GM18951 (cell line): ENCODE data around the gene KRTAP10-8.
"Not testable (repeated sequence)": the region's sequence is repeated elsewhere in the genome, so short reads cannot be mapped to it uniquely, and the experiment has no call there.

ENCODE experiments used
- POLR2A ChIP-seq: IDR thresholded peaks from 4 replicates; pipeline ENCODE4 v1.6.1; 2011; ENCODE audit warnings: mild to moderate bottlenecking; ENCODE audit not compliant: insufficient read length, insufficient read depth; ENCODE audit errors: extremely low read depth
- in situ Hi-C: fragments of 300-500 bp; cut with MboI; formaldehyde crosslinking; loops from one replicate; pipeline ENCODE4 v1.12.0; 2022; ENCODE audit warnings: low sequenced_read_pairs, mixed read lengths, inconsistent platforms; ENCODE audit not compliant: unreplicated experiment

KRTAP10-8 gene

DNA sequence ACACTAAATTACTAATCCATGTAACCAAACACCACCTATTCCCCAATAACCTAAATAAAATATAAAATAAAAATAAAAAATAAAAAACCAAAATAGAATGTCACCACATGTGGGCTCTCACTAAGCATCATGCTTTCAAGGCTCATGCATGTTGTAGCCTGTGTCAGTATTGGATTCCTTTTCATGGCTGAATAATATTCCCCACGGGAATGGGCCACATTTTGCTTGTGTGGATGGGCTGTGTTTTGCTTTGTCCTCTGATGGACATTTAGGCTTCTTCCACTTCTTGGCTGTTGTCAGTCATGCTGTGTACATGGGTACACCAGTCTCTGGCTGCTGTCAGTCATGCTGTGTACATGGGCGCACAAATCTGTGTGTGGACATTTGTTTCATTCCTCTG, 22.8 kb upstream of the KRTAP10-8 start:
- in situ Hi-C loops, result no loop called here
- no peak for TF ChIP-seq POLR2A

GRCh38 chr21:44589586-44590305, 22.1 kb upstream of the KRTAP10-8 start:
- no peak for TF ChIP-seq POLR2A
- in situ Hi-C loops, result no loop called here

GRCh38 chr21:44590311-44590721, 21.6 kb upstream of the KRTAP10-8 start:
- in situ Hi-C loops, result no loop called here
- no peak for TF ChIP-seq POLR2A

DNA sequence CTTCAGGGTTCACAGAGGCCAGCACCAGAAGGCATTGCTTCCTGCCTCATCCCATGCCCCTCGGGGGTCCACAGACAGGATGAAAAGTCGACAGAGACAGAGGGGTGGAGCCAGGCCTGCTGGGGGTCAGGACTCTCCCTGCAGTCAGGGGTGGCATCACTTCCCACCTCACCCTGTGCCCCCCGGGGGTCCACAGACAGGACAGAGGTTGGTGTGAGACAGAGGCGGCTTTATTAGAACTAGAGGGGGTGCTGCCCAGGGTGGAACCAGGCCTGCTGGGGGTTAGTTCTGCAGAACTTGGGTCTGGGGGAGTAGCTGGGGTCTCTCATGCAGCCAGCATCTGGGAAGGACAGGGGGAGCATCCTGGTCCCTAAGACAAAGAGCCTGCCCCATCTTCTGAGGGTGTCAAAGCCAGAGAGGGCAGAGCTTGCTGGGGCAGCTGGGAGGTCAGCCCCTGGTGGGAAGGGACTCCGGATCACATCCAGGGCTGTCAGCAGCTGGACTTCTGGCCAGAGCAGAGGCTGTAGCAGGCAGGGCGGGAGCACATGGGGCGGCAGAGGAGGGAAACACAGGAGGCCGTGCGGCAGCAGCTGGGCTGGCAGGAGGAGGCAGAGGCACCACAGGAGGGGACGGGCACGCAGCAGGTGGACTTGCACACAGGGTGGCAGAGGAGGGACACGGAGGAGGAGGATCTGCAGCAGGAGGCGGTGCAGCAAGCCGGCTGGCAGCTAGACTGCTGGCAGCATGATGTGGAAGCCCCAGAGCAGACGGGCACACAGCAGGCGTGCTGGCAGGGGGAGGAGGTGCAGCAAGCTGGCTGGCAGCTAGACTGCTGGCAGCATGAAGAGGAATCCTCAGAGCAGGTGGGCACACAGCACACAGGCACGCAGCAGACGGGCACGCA, 20.7 kb upstream of the KRTAP10-8 start:
- in situ Hi-C loops, result not testable (repeated sequence)

DNA sequence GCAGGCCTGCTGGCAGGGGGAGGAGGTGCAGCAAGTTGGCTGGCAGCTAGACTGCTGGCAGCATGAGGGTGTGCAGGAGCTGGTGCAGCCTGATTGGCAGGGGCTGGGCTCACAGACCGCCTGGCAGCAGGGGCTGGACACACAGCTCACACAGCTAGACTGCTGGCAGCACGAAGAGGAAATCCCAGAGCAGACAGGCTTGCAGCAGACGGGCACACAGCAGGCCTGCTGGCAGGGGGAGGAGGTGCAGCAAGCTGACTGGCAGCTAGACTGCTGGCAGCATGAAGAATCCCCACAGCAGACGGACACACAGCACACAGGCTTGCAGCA, 20.1 kb upstream of the KRTAP10-8 start:
- in situ Hi-C loops, result not testable (repeated sequence)

GRCh38 chr21:44592446-44593311, 19.2 kb upstream of the KRTAP10-8 start, which contains the start of gene KRTAP10-6:
TSS of gene KRTAP10-6 (minus strand) at chr21:44592505. CDS start at chr21:44592484, 21 bp downstream.
- in situ Hi-C loops, result no loop called here
- TF ChIP-seq POLR2A, result no peak

DNA sequence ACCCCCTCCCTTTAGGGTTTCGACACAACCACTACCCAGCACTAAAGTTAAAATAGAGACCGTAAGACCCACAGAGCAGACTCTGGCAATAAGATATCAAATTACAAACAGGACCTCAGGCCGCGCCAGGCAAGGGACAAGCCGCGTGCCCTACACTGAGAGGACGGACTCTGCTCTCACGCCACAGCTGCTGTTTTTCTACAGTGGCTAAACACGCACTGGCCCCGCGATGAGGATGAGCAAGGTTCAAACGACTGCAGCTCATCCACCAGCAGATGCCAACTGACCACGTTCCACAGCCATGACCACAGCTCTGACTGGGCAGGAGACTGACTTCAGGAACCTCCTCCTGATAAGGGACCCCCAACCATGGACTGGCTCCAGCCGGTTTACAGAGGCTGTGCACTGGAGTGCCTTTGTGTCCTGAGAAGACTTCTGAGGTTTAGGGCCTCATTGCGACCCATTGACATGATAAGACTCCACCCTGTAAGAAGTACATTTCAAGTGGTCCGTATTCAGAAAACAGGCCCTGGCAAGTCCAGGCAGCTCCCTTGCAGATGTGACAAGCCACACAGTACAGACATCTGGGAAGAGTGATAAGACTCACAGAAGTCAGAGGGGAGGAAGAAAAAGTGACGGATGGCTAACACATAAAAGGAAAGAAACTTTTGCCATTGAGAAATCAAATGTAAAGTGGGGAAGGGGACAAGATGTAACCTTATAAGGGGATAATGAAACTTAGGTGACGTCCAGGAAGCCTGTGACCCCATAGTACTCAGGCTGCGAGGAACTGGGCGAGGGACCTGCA, 18.1 kb upstream of the KRTAP10-8 start:
- in situ Hi-C loops, result no loop called here
- no peak for TF ChIP-seq POLR2A

DNA sequence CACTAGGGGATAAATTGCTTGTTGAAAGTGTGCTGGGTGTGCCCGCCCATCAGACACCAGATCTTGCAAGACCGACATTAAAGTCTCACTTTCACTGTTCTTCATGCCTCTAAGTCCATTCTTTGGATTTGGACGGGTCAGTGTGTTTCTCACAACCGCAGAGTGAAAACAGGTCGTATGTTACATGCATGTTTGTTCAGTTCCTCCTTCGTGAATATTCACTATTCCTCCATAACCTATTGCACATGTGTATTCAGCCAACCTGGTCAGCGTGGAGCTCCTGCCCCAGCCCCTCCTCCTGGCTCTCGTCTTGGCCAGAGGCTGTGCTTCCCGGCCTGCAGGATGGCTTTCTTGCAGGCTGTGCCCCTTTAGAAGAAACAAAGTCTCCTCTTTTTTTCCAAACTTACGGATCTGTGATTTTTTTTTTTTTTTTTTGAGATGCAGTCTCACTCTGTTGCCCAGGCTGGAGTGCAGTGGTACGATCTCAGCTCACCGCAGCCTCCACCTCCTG, 17.4 kb upstream of the KRTAP10-8 start:
- TF ChIP-seq POLR2A, result no peak
- in situ Hi-C loops, result no loop called here

DNA sequence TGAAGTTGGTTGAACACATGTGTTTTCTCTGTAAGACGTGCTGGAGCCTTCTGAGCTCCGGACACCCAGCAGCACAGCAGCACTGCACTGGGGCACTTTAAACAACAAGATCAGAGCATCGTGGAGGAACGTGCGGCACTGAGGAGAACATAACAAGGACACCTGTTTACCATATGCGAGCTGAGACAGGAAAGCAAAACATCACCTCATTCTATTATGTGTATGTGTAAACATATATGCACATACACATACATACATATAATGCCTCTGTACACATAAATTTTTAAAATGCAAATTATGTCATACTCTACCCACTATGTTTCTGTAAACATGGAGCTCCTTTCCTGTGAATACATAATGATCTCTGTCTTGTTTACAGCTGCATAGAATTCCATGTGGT, 16.4 kb upstream of the KRTAP10-8 start:
- no peak for TF ChIP-seq POLR2A
- in situ Hi-C loops, result no loop called here

GRCh38 chr21:44596068-44596725, 15.7 kb upstream of the KRTAP10-8 start:
- in situ Hi-C loops, result no loop called here

GRCh38 chr21:44598061-44598460, 13.8 kb upstream of the KRTAP10-8 start:
- in situ Hi-C loops, result no loop called here
- no peak for TF ChIP-seq POLR2A

More at GRCh38 chr21:44596068-44596725, 15.7 kb upstream of the KRTAP10-8 start:
- no peak for TF ChIP-seq POLR2A
